ENCODE measurements around the gene GNA15.
"Not testable (repeated sequence)": the region's sequence is repeated elsewhere in the genome, so short reads cannot be mapped to it uniquely, and the experiment has no call there.

The GNA15 gene

DNA sequence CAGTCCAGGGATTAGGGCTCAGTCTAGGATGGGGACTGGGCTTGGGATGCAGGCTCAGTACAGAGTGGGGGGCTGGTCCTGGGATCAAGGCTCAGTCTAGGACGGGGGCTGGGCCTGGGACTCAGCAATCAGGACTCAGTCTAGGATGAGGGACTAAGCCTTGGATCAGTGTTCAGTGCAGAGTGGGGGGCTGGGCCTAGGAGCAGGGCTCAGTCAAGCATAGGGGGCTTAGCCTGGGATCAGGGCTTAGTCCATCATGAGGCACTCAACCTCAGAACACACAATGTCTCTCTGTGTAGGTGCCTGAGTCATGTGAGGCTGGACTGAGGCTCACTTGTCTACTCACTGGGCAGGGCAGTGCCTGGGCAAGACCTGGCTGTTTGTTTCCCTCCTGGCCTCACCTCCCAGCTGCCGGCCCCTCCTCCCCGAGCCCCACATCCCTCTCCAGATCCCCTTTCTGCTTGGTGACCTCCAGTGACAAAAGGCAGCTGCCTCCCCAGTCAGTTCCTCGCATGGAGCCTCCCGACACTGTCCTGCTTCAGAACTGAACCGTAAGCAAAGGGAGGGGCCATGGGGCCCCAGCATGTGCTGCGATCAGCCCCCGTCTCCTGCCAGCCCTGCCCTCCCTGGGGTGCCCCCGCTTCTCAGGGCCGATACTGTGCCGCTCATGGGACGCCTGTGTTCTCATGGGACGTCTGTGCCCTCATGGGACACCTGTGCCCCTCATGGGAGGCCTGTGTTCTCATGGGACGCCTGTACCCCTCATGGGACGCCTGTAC, 36.2 kb downstream of the GNA15 start:
- no peak for DNase-seq (ENCODE audit: low read depth in 2 of 3, low spot score in 1 of 3)

DNA sequence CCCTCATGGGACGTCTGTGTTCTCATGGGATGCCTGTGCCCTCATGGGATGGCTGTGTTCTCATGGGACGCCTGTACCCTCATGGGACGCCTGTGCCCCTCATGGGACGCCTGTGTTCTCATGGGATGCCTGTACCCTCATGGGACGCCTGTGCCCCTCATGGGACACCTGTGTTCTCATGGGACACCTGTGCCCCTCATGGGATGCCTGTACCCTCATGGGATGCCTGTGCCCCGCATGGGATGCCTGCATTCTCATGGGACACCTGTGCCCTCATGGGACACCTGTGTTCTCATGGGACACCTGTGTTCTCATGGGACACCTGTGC, 36.8 kb downstream of the GNA15 start:
- DNase-seq (ENCODE audit: low read depth in 2 of 3, low spot score in 1 of 3): not testable (repeated sequence)

DNA sequence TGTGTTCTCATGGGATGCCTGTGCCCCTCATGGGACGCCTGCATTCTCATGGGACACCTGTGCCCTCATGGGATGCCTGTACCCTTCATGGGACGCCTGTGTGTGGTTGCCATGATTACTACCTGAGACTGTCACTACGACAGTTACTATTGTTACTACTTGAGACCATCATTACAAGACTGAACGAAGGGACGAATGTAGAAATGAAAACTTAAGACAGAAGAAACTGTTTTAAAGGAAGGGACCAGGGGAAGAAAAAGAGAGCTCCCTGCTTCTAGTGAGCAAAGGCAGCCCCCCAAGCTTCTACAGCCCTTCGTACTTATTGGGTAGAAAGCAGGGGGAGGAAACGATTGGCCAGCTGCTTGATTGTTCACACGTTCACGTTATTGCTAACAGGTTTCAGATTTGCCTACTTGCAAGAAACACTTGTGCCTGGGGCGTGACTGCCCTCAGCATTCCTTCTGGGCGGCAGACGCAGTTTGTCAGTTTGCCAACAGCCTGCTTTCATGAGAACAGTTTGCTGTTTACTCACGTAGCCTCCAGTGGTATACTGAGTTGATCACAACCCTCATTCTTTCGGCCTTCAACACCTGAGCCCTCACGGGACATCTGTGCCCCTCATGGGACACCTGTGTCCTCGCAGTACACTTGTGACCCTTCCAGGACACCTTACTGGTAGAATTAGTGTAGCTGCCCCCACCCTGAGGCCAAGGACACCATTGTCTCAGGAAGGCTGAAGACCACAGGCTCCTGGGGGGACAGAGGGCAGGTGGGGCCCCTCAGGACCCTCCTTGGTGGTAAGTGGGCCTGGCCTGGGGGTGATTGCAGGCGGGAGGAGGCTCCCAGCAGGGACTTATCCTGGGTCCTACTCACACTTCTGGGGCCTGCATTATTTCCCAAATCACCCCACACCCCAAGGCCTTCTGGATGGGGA, 40.2 kb downstream of the GNA15 start:
- DNase-seq (ENCODE audit: low read depth in 2 of 3, low spot score in 1 of 3): no peak

DNA sequence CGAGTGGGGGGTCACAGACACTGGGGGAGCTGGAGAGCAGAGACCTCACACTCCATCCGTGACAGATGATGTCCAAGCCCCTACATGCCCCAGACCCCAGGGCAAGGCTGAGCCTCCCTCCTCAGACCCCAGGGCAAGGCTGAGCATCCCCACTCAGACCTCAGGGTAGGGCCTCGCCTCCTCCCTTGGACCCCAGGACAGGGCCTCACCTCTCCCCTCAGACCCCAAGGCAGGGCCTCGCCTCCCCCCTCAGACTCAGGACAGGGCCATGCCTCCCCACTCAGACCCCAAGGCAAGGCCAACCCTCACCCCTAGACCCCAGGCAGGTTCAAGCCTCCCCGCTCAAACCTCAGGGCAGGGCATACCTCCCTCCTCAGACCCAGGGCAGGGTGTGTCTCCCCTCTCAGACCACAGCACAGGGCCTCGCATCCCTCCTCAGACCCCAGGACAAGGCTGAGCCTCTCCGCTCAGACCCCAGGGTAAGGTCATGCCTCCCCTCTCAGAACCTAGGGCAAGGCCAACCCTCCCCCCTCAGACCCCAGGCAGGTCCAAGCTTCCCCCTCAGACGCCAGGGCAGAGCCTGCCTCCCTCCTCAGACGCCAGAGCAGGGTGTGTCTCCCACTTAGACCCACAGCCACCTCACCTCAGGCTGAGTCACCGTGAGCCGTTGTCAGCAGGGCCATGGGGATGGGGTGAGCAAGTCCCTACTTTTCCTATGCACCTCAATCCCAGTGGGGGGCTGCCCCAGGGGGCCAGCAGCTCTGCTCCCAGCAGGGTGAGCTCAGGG, 41.1 kb downstream of the GNA15 start:
- DNase-seq (ENCODE audit: low read depth in 2 of 3, low spot score in 1 of 3): peak; percentile 53 to 60 (median 54)

DNA sequence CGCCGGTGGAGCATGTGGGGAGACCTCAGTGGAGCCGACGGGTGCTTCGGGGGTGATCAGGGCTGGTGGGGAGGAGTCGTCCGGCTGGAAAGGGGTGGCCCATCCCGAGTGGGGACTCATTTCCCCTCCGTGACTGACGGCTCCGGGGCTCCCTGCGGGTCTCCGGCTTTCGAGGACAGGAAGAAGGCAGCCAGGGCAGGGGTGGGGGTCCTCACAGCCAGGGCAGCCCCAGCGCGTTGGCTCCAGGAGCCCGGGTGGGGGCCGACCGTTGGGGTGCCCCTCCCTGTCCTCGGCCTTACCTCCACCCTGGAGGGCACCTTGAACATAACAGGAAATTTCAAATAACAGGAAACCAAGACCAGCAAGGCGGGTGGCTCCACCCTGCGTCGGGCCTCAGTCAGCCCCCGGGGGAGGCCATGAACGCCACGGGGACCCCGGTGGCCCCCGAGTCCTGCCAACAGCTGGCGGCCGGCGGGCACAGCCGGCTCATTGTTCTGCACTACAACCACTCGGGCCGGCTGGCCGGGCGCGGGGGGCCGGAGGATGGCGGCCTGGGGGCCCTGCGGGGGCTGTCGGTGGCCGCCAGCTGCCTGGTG, 42.6 kb downstream of the GNA15 start, which contains the start of gene S1PR4:
Gene S1PR4, plus strand, starts transcription at position 393 of the 596 bp plus-strand sequence. Its CDS starts 24 bp downstream, at position 417.
- DNase-seq (ENCODE audit: low read depth in 2 of 3, low spot score in 1 of 3): peak in 2 of 3 donors; percentile 43 to 46

DNA sequence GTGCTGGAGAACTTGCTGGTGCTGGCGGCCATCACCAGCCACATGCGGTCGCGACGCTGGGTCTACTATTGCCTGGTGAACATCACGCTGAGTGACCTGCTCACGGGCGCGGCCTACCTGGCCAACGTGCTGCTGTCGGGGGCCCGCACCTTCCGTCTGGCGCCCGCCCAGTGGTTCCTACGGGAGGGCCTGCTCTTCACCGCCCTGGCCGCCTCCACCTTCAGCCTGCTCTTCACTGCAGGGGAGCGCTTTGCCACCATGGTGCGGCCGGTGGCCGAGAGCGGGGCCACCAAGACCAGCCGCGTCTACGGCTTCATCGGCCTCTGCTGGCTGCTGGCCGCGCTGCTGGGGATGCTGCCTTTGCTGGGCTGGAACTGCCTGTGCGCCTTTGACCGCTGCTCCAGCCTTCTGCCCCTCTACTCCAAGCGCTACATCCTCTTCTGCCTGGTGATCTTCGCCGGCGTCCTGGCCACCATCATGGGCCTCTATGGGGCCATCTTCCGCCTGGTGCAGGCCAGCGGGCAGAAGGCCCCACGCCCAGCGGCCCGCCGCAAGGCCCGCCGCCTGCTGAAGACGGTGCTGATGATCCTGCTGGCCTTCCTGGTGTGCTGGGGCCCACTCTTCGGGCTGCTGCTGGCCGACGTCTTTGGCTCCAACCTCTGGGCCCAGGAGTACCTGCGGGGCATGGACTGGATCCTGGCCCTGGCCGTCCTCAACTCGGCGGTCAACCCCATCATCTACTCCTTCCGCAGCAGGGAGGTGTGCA, 43.3 kb downstream of the GNA15 start:
- peak in 1 of 3 donors; percentile 32 for DNase-seq (ENCODE audit: low read depth in 2 of 3, low spot score in 1 of 3)

DNA sequence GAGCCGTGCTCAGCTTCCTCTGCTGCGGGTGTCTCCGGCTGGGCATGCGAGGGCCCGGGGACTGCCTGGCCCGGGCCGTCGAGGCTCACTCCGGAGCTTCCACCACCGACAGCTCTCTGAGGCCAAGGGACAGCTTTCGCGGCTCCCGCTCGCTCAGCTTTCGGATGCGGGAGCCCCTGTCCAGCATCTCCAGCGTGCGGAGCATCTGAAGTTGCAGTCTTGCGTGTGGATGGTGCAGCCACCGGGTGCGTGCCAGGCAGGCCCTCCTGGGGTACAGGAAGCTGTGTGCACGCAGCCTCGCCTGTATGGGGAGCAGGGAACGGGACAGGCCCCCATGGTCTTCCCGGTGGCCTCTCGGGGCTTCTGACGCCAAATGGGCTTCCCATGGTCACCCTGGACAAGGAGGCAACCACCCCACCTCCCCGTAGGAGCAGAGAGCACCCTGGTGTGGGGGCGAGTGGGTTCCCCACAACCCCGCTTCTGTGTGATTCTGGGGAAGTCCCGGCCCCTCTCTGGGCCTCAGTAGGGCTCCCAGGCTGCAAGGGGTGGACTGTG, 44.0 kb downstream of the GNA15 start:
- DNase-seq (ENCODE audit: low read depth in 2 of 3, low spot score in 1 of 3): peak in 2 of 3 donors; percentile 16 to 35

DNA sequence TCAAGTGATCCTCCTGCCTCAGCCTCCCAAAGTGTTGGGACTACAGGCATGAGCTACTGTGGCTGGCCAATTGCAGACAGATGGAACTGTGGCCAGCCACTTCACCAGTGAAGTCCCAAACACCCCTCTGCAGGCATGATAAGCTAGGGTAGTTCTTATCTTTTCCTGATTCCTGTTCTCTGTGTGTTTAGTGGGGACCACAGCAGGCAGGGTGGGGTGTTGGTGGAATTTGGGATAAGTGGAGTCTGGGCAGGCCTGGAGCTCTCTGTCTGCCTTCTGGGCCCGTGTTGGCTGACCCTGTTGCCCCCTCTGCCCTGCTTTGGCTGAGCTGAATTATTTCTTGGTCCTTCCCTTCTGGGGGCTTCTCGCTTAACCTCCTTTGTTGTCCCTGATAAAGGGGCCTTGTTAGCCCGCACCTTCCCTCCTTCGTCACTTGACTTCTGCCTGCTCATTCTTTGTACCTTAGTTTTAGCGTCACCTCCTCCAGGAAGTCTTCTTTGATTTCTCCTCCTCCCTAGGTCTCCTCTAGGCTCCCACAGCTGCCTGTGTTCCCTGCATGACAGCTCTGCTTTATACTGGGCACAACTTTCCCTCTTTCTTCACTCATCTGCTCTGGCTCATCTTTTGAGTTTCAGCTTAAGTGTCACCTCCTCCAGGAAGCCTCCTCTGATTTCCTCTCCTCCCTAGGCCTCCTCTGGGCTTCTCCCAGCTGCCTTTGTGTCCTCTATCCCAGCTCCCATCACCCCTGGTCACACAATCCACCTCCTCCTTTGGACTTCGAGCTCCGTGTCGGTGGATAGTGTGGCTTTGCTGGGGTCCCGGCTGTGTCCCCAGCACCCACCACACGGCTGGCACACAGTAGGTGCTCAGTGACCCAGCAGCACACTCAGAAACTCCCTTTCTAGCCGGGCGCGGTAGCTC, 48.1 kb downstream of the GNA15 start:
- DNase-seq (ENCODE audit: low read depth in 2 of 3, low spot score in 1 of 3): no peak

DNA sequence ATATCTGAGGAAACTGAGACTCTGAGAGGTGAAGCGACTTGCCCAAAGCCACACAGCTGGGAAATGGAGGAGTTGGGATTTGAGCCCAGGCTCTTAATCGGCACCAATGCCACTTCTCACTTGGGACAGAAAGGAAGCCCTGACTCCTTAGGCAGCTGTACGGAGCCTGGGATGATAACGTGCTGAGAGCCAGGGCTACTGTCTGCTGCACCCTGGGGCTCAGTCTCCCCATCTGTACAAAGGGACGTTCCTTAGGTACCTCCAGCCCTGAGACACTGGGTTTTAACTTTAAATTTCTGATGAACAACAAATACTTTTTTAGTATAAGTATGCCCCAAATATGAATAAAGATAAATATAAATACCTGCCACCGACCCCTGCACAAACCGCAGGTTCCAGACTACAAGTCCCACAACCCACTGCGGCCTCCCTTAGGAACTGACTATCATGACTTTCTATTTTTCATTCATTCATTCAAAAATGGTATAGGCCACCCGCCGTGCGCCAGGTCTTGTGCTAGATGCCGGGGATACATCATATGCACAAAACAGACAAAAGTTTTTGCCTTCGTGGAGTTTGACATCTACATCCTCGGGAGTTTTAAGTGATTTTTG, 49.1 kb downstream of the GNA15 start:
- peak in 1 of 3 donors; percentile 47 for DNase-seq (ENCODE audit: low read depth in 2 of 3, low spot score in 1 of 3)

DNA sequence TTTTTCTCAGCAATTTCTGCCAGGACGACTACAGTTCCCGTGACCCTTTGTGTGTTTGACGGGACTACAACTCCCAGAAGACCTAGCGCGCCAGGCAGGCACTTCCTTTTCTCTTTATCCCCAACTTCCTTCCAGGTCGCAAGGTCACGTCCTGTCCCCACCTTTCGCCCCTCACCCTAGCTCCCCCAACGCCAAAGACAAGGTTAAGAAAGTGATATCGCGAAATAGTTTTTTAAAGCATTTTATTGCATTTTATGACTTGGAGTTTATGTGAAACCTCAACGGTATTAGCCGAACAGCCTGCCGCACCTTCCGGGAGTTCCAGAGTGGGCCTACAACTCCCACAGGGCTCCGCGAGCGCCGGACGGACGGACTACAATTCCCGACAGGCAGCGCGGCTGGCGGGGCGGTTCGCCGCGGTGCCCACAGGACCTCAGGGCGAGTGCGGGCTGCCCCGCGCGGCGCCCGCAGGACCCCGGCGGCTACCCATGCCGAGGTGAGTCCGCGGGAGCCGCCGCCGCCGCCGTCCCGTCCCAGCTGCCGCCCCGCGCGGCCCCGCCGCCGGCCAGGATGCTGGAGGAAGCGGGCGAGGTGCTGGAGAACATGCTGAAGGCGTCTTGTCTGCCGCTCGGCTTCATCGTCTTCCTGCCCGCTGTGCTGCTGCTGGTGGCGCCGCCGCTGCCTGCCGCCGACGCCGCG, 49.8 kb downstream of the GNA15 start, which contains the start of gene NCLN:
Gene NCLN, plus strand, starts transcription at position 470 of the 699 bp plus-strand sequence. Its CDS starts 101 bp downstream, at position 571.
- peak; percentile 88 to 93 (median 92) for DNase-seq (ENCODE audit: low read depth in 2 of 3, low spot score in 1 of 3)

DNA sequence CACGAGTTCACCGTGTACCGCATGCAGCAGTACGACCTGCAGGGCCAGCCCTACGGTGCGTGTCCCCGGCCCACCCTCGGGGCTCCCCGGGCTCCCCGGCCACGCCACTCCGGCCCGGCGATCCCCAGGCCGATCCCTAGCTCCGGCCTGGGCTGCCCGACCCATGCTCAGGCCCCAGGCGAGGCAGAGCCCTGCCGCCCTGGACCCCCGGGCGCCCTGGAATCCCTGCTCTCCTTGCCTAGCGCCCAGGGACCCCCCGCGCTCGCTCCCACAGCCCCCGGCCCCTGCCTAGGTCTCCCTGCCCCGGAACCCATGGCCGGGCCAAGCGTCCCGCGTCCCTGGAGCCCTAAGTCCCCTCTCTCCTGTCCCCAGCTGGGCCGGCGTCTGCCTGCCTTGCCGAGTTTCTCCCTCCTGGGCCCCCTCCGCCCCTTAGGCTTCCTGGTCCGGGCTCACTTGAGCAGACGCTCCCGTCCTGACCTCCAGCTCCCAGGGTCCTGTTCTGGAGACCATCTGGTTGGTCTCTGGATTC, 50.4 kb downstream of the GNA15 start:
- no peak for DNase-seq (ENCODE audit: low read depth in 2 of 3, low spot score in 1 of 3)

DNA sequence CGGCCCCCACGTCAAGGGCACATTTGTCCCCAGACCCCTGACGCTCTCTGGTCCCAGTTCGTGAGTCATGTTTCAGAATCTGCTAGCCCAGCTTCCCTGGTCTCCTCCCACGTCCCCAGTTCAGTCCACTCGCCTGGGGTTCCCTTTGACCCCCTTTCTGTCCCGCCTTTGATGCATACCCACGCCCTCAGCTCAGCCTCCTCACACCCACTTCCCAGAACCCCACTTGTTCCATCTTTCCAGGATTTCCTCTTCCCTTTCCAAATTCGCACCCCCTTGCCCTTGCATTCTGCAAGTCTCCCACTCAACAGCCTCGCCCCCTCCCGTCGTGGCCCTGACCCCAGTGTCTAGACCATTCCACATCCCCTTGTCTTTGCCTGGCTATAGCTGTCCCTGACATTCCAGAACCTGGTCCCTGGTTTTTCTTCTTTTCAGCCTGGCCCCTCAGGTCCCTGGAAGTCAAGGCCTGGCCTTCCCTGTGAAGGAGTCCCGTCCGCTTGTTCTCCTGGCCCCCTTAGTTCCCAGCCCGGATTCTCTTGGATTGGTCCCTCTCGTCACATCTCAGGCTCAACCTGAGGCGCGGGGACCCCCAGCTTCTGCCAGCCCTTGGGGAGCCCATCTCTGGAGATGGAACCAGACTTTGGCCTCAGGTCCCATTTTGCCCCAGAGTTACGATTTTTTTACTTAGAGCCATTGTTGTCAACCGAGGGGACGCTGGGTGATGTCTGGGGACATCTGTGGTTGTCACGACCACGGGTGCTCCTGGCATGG, 51.2 kb downstream of the GNA15 start:
- DNase-seq (ENCODE audit: low read depth in 2 of 3, low spot score in 1 of 3): no peak

DNA sequence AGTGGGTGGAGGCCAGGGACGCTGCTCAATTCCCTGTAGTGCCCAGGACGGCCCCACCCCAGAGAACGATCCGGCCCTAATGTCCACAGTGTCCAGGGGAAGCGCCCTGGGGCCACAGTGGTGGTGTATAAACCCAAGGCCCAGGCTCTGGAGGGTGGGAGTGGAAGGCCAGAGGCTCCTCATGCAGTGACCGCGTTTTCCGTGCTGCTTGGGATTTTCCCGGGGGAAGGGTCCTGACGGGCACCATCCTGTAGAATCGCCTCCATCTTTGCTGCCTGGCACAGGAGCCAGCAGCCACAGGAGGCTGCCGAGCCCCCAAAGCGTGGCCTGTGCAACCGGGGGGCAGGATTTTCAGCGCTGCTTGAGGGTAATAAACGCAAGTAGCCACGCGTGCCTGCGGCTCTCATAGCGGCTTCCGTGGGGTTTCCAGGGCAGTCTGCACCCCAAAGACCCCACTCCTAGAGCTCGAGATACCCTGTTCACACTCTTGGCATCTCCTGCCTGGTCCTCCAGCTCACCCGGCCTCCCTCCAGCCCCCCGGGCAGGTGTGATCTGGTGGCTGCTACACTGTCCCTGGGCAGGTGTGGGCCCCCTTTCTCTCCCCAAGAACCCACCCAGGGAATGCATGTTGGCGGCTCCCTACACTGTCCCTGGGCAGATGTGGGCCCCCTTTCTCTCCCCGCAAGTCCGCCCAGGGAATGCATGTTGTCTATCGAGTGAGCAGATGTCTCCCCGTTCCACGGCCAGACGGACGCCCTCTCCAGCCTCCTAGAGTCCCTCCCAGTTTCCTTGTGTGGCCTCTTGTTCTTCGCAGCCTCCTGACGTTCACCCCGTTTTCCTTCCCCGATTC, 52.1 kb downstream of the GNA15 start:
- DNase-seq (ENCODE audit: low read depth in 2 of 3, low spot score in 1 of 3): no peak

DNA sequence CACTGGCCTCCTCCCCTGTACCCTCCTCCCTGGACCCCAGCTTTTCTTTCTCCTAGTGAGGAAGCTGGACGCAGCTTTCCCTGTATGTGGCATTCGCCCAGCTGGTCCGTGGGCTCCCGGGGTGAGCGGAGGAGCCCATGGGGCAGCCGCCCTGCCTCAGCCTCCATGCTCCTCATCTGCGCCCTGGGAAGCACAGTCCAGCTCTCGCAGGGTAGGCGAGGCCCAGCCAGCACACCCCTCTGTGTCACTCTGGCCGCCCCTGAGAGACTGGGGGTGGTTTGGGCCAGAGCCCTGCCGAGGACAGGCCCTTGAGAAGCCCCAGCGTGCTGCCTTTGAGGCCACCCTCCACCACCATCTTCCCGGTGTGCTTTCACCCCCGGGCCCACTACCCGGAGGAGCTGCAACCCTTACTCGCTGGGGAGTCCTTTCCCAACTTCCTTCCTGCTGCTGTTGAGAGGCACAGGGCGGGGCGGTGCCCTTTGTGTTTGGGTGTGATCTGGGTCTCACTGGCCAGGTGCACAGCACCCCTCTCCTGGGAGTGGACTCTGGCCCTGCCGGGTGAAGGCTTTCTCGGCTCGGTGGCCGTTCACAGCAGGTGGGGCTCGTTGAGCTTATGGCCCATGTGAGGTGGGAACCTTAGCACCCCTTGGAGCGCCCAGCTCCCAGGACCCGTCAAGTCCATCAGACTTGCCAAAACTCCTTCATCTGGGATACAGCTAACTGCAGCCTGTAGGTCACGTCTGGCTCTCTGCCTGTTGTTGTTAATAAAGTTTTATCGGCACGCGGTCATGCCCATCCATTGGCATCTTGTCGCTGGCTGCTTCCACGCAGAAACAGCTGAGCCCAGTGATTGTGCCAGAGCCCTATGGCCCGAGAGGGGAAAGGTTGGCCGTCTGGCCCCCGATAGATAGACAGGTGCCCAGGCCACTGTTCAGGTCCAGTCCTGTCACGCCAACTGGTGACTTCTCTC, 53.1 kb downstream of the GNA15 start:
- DNase-seq (ENCODE audit: low read depth in 2 of 3, low spot score in 1 of 3): no peak
